Ascending aorta (tissue), 2 donors: ENCODE measurements around the gene UNC5B. TPM values are rescaled to one million over a fixed set of nuclear protein-coding genes. Genes with fewer than 3 reads are reported as not detected.

ENCODE experiments used
- DNase-seq, 2 donors: peaks; one replicate each; pipeline ENCODE4 v3.0.0-alpha.2; 2019; ENCODE audit warnings: low spot score in 2 of 2
- H3K27ac ChIP-seq, 2 donors: fragments of 200-600 bp; sonication (generic); one replicate each; pipeline ENCODE4 v1.5.1; 2016 to 2017; ENCODE audit warnings: mild to moderate bottlenecking in 1 of 2
- H3K27me3 ChIP-seq: fragments of 200-600 bp; sonication (generic); one replicate; pipeline ENCODE4 v1.5.1; 2017
- H3K36me3 ChIP-seq, 2 donors: fragments of 200-600 bp; sonication (generic); one replicate each; pipeline ENCODE4 v1.5.1; 2016
- H3K4me1 ChIP-seq, 2 donors: fragments of 200-600 bp; sonication (generic); one replicate each; pipeline ENCODE4 v1.5.1; 2016 to 2017; ENCODE audit warnings: mild to moderate bottlenecking in 1 of 2
- H3K4me3 ChIP-seq, 2 donors: fragments of 200-600 bp; sonication (generic); one replicate each; pipeline ENCODE4 v1.5.1; 2016 to 2017; ENCODE audit warnings: mild to moderate bottlenecking in 1 of 2
- H3K9me3 ChIP-seq, 2 donors: fragments of 200-600 bp; sonication (generic); one replicate each; pipeline ENCODE4 v1.5.1; 2016
- CTCF ChIP-seq, 3 experiments: fragments of 200-600 bp in 2 of 3; fragments of 450-650 bp in 1 of 3; sonication (generic) in 2 of 3; IDR thresholded peaks; one replicate each; pipeline ENCODE4 v1.5.1; 2016 to 2019; ENCODE audit warnings: antibody characterized with exemption in 3 of 3, mild to moderate bottlenecking in 1 of 3, moderate library complexity in 1 of 3
- intact Hi-C: fragments of 100-400 bp; cut with DNase I; formaldehyde crosslinking; loops from one replicate; pipeline ENCODE4 v1.15.1; 2023
- total RNA-seq: library from RNA; depleted of rRNA; stranded (reverse); fragments of >200 nt; gene quantifications from one replicate; pipeline ENCODE4 v1.1.0, GENCODE V29; 2016

The UNC5B gene
- total RNA-seq, 1 donor from 2014 or later = 42.4 TPM

GRCh38 chr10:71203124-71203523 is 9.2 kb upstream of the UNC5B start:
- Histone ChIP-seq H3K4me1 (no peaks in the 10 kb centered on the region), H3K36me3 (no peaks in the 10 kb centered on the region), H3K27ac (no peak overlapping the region), H3K9me3 (peaks cover under 1 to 14% of the 10 kb centered on the region in 2 donors), H3K27me3 (no peaks in the 10 kb centered on the region), H3K4me3 (no peak overlapping the region)
- intact Hi-C loops = no loop called here
- DNase-seq = no peak
- TF ChIP-seq CTCF (IDR thresholded peaks at IDR 0.05) = no peak

- DNase-seq = peak in 1 of 2 donors; percentile 12
Measured at GRCh38 chr10:71203716-71204115, 8.7 kb upstream of the UNC5B start.

GRCh38 chr10:71204746-71205145 is 7.6 kb upstream of the UNC5B start:
- DNase-seq = no peak
- H3K4me3 ChIP-seq = no peak overlapping the region
- H3K36me3 ChIP-seq = no peaks in the 10 kb centered on the region
- intact Hi-C loops = no loop called here
- no peaks in the 10 kb centered on the region for H3K4me1 ChIP-seq
- H3K27me3 ChIP-seq = no peaks in the 10 kb centered on the region
- H3K27ac ChIP-seq = no peak overlapping the region
- no peak for TF ChIP-seq CTCF (IDR thresholded peaks at IDR 0.05)
- no peaks in the 10 kb centered on the region for H3K9me3 ChIP-seq

More at GRCh38 chr10:71203716-71204115, 8.7 kb upstream of the UNC5B start:
- Histone ChIP-seq H3K9me3 (peaks cover 0 to 8% of the 10 kb centered on the region in 2 donors), H3K27me3 (no peaks in the 10 kb centered on the region), H3K4me3 (no peak overlapping the region), H3K27ac (no peak overlapping the region), H3K4me1 (no peaks in the 10 kb centered on the region), H3K36me3 (no peaks in the 10 kb centered on the region)
- TF ChIP-seq CTCF (IDR thresholded peaks at IDR 0.05) = no peak
- intact Hi-C loops = no loop called here

- no peak for DNase-seq
- no peak for TF ChIP-seq CTCF (IDR thresholded peaks at IDR 0.05)
- intact Hi-C loops = no loop called here
Measured at GRCh38 chr10:71205468-71205867, 6.9 kb upstream of the UNC5B start.

GRCh38 chr10:71206911-71207310 is 5.5 kb upstream of the UNC5B start:
- no peak for TF ChIP-seq CTCF (IDR thresholded peaks at IDR 0.05)

More at GRCh38 chr10:71205468-71205867, 6.9 kb upstream of the UNC5B start:
- Histone ChIP-seq H3K4me3 (no peak overlapping the region), H3K27me3 (no peaks in the 10 kb centered on the region), H3K27ac (no peak overlapping the region), H3K4me1 (no peaks in the 10 kb centered on the region), H3K36me3 (no peaks in the 10 kb centered on the region), H3K9me3 (no peaks in the 10 kb centered on the region)

DNA sequence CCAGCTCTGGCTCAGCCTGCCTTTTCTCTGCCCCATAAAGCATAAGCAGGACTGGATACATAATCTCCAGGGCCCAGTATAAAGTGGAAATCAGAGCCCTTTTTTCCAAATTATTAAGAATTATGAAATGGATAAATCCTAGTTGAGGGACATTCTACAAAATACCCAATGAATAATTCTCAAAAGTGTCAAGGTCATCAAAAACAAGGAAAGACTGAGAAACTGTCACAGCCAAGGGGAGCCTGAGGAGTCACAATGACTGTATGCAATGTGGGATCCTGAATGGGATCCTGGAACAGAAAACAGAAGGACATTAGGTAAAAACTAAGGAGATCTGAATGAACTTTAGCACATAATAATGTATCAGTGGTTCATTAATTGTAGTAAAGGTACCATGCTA is 4.8 kb upstream of the UNC5B start:
- Histone ChIP-seq H3K36me3 (no peaks in the 10 kb centered on the region), H3K27me3 (no peaks in the 10 kb centered on the region), H3K9me3 (no peaks in the 10 kb centered on the region), H3K27ac (no peak overlapping the region), H3K4me1 (peaks cover 0 to 5% of the 10 kb centered on the region in 2 donors), H3K4me3 (no peak overlapping the region)
- intact Hi-C loops = no loop called here
- TF ChIP-seq CTCF (IDR thresholded peaks at IDR 0.05) = no peak
- DNase-seq = no peak

More at GRCh38 chr10:71206911-71207310, 5.5 kb upstream of the UNC5B start:
- peaks cover 0 to 2% of the 10 kb centered on the region in 2 donors for H3K4me1 ChIP-seq
- no peak overlapping the region for H3K4me3 ChIP-seq
- intact Hi-C loops = no loop called here
- H3K27me3 ChIP-seq = no peaks in the 10 kb centered on the region
- no peaks in the 10 kb centered on the region for H3K36me3 ChIP-seq
- no peak overlapping the region for H3K27ac ChIP-seq
- peak in 1 of 2 donors; percentile 48 for DNase-seq
- no peaks in the 10 kb centered on the region for H3K9me3 ChIP-seq
